Stimulated activated naive B cell treated with anti-CD40 and anti-IgM and Interleukin-4, amounts not matched to agents 10 μg/mL and 1 μg/mL and 100 μg/mL, for 72 hours (primary cell): ENCODE measurements around the gene ODC1.
"Not testable (repeated sequence)": the region's sequence is repeated elsewhere in the genome, so short reads cannot be mapped to it uniquely, and the experiment has no call there.

Source experiments
- ATAC-seq, 2 donors: fragments of 150-1000 bp; cut with Tn5 transposase; replicated peaks; 2 replicates each; pipeline ENCODE4 v1.10.0; 2021; ENCODE audit warnings: moderate library complexity in 1 of 2
- DNase-seq: peaks from one replicate; pipeline ENCODE4 v3.0.0; 2021
- H3K27ac Mint-ChIP-seq: one replicate; pipeline ENCODE4 v1.8.0; 2022; ENCODE audit warnings: mild to moderate bottlenecking, mixed read lengths
- H3K27me3 Mint-ChIP-seq, 2 donors: one replicate each; pipeline ENCODE4 v1.8.0; 2022; ENCODE audit warnings: mixed read lengths in 2 of 2
- H3K36me3 Mint-ChIP-seq, 2 donors: one replicate each; pipeline ENCODE4 v1.8.0; 2022; ENCODE audit warnings: mixed read lengths in 2 of 2, mild to moderate bottlenecking in 1 of 2
- H3K4me1 Mint-ChIP-seq, 2 donors: one replicate each; pipeline ENCODE4 v1.8.0; 2022; ENCODE audit warnings: mixed read lengths in 2 of 2, mild to moderate bottlenecking in 1 of 2
- H3K4me3 Mint-ChIP-seq, 2 donors: one replicate each; pipeline ENCODE4 v1.8.0; 2022; ENCODE audit warnings: mild to moderate bottlenecking in 2 of 2, mixed read lengths in 2 of 2, moderate library complexity in 1 of 2
- H3K9me3 Mint-ChIP-seq, 2 donors: one replicate each; pipeline ENCODE4 v1.8.0; 2022; ENCODE audit warnings: mixed read lengths in 2 of 2, mild to moderate bottlenecking in 1 of 2

The ODC1 gene

GRCh38 chr2:10447895-10448575, at the start of gene ODC1:
Gene ODC1 (minus strand): TSS chr2:10448327. CDS start chr2:10445032, 3,295 bp downstream.
- DNase-seq (peak; percentile 89), ATAC-seq (peak; percentile 79 to 84)
- Mint-ChIP-seq H3K9me3 (no peaks in the 10 kb centered on the region), H3K4me3 (peak within 1 kb of the TSS; percentile 85 to 97), H3K27ac (peak within 1 kb of the TSS; percentile 96), H3K27me3 (no peaks in the 10 kb centered on the region), H3K36me3 (peaks cover 18 to 23% of the 10 kb centered on the region in 2 donors), H3K4me1 (peaks cover 22 to 50% of the 10 kb centered on the region in 2 donors)

- DNase-seq (no peak), ATAC-seq (peak; percentile 10 to 35)
- H3K4me1 Mint-ChIP-seq, result no peaks in the 10 kb centered on the region
- H3K36me3 Mint-ChIP-seq, result no peaks in the 10 kb centered on the region
- H3K27ac Mint-ChIP-seq, result no peak overlapping the region
- H3K9me3 Mint-ChIP-seq, result no peaks in the 10 kb centered on the region
- H3K27me3 Mint-ChIP-seq, result peaks cover 36 to 53% of the 10 kb centered on the region in 2 donors
- H3K4me3 Mint-ChIP-seq, result no peak overlapping the region
Measured at GRCh38 chr2:10497797-10498251, 49.7 kb upstream of the ODC1 start.

GRCh38 chr2:10495988-10496313, 47.8 kb upstream of the ODC1 start:
- DNase-seq, result no peak
- ATAC-seq, result no peak
- Mint-ChIP-seq H3K4me3 (no peak overlapping the region), H3K27me3 (peaks cover 34 to 46% of the 10 kb centered on the region in 2 donors), H3K36me3 (peaks cover 0 to 6% of the 10 kb centered on the region in 2 donors), H3K27ac (no peak overlapping the region), H3K9me3 (peaks cover 0 to 4% of the 10 kb centered on the region in 2 donors), H3K4me1 (no peaks in the 10 kb centered on the region)

DNA sequence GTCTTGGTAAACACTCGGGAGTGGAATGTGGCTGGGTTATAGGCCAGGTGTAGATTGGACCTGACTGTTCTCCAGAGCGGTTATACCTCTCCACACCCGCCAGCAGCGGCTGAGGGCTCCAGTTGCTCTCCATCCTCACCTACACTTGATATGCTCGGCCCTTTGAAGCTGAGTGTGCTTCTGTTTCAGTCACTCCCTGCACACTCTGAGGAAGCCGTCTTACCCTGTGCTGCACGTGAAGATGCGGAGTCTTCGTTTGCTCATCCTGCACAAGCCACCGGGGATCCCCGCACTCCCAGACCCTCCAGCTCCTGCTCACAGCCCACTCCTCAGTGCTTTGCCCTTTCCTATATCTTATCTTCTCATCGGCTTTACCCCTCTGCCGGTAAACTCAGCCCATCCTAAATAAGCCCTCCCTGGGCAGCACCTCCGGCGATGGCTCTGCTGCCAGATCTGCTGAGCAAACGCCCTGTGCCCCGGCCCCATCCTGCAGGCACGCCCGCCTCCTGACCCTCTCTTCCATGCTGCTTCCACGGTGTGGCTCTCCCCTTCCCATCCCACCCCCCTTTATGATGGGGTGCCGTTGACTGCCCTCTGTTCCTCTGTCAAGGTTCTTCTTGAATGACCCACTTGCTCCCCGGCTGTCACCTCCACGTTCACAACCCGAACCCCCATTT, 47.3 kb upstream of the ODC1 start:
- peaks cover 37 to 44% of the 10 kb centered on the region in 2 donors for H3K27me3 Mint-ChIP-seq
- peaks cover 0 to 6% of the 10 kb centered on the region in 2 donors for H3K9me3 Mint-ChIP-seq
- no peak overlapping the region for H3K27ac Mint-ChIP-seq
- H3K36me3 Mint-ChIP-seq, result peaks cover 0 to 8% of the 10 kb centered on the region in 2 donors
- no peak for DNase-seq
- no peaks in the 10 kb centered on the region for H3K4me1 Mint-ChIP-seq
- ATAC-seq, result no peak
- H3K4me3 Mint-ChIP-seq, result no peak overlapping the region

DNA sequence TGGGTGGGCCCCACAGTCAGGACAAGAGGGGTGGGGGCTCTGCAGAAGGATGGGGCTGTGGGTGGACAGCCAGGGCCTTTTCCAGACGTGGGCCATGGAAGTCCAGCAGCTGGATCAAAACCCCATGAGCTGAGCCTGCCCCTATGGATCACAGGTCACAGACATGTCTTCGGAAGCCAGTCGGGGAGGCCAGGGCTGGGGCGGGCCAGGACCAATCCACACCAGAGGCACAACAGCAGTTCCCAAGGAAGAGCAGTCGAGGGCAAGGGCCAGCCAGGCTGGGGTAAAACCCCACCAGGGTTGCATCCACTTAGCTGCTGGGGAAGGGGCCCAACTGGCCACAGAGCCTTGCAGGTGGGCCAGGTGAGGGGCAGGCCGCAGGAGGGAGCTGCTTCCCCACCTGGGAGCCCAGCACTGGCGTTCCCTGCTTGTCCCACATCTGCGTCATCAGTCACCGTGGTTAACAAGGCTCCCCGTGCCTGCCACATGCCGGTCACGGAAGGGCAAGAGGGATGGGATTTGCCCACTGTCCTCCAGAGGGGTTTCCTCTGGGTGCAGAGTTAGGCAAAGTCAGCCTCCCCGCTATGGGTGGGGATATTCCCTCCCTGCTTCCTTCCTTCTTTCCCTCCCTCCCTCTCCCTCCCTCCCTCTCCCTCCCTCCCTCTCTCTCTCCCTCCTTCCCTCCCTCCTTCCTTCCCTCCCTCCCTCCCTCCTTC, 46.4 kb upstream of the ODC1 start:
- peaks cover 42 to 52% of the 10 kb centered on the region in 2 donors for H3K27me3 Mint-ChIP-seq
- peaks cover 0 to 8% of the 10 kb centered on the region in 2 donors for H3K36me3 Mint-ChIP-seq
- DNase-seq, result no peak
- H3K9me3 Mint-ChIP-seq, result peaks cover 0 to 6% of the 10 kb centered on the region in 2 donors
- no peaks in the 10 kb centered on the region for H3K4me1 Mint-ChIP-seq
- H3K27ac Mint-ChIP-seq, result no peak overlapping the region
- ATAC-seq, result no peak
- H3K4me3 Mint-ChIP-seq, result no peak overlapping the region

GRCh38 chr2:10493634-10494281, 45.6 kb upstream of the ODC1 start:
- peak overlapping the region; percentile 14 for H3K27ac Mint-ChIP-seq

DNA sequence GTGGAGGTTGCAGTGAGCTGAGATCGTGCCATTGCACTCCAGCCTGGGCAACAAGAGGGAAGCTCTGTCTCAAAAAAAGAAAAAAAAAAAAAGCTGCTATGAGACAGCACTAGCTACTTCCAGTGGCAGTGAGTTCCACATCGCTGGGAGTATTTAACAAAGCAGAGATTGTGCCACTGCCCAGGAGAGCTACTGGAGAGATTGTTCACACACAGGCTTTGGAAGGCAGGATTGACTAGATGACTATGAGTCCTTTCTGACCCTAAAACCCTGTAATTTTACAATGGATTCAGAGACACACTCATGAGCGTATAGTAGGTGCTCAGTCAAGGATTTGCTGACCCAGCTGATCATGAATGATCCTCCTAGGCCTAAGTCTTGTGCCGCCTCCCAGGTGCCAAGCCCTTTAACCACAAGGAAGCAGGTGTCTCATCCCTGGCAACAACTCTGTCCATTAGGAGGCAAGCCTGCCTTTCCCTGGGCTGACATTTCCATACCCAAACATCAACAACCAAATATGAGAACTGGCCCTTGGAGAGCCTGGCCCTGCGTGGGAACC, 45.0 kb upstream of the ODC1 start:
- DNase-seq, result no peak
- Mint-ChIP-seq H3K27me3 (peaks cover 43 to 56% of the 10 kb centered on the region in 2 donors), H3K9me3 (peaks cover 0 to 6% of the 10 kb centered on the region in 2 donors), H3K4me3 (no peak overlapping the region), H3K4me1 (peaks cover 0 to 5% of the 10 kb centered on the region in 2 donors), H3K27ac (peak overlapping the region; percentile 14), H3K36me3 (peaks cover 0 to 8% of the 10 kb centered on the region in 2 donors)
- peak in 1 of 2 donors; percentile 9 for ATAC-seq

More at GRCh38 chr2:10493634-10494281, 45.6 kb upstream of the ODC1 start:
- Mint-ChIP-seq H3K4me1 (peaks cover 0 to 2% of the 10 kb centered on the region in 2 donors), H3K36me3 (peaks cover 0 to 8% of the 10 kb centered on the region in 2 donors), H3K27me3 (peaks cover 40 to 55% of the 10 kb centered on the region in 2 donors), H3K4me3 (no peak overlapping the region), H3K9me3 (peaks cover 0 to 6% of the 10 kb centered on the region in 2 donors)
- peak; percentile 91 to 94 for ATAC-seq
- peak; percentile 35 for DNase-seq

DNA sequence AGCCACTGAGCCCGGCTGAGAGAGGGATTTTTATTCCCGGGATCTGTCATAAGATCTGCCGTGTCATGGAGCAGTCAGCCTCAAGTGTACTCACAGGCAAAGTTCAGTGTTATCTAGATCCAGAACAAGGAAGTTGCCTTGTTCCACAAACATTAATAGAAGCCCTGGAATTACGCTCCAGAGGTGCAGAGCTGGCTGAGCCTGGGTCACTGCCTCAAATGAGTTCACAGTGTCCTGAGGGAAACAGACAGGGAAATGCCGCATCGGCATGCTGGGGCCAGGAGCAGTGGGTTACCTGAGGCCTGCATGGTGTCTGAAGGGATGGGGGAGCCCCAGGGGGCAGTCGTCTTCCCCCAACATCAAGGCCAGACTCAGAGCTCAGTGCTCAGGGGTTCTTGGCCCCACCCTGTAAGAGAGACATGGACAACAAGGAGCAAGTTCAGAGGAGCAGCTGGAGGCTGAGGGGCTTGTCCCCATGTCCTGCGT, 42.7 kb upstream of the ODC1 start:
- H3K9me3 Mint-ChIP-seq, result peaks cover 0 to 6% of the 10 kb centered on the region in 2 donors
- no peak overlapping the region for H3K27ac Mint-ChIP-seq
- H3K4me3 Mint-ChIP-seq, result no peak overlapping the region
- DNase-seq, result no peak
- peaks cover 0 to 8% of the 10 kb centered on the region in 2 donors for H3K36me3 Mint-ChIP-seq
- ATAC-seq, result no peak
- peaks cover 41 to 55% of the 10 kb centered on the region in 2 donors for H3K27me3 Mint-ChIP-seq
- peaks cover 0 to 5% of the 10 kb centered on the region in 2 donors for H3K4me1 Mint-ChIP-seq

GRCh38 chr2:10489842-10490555, 41.9 kb upstream of the ODC1 start:
- DNase-seq (no peak), ATAC-seq (no peak)
- H3K27me3 Mint-ChIP-seq, result peaks cover 34 to 47% of the 10 kb centered on the region in 2 donors
- H3K4me1 Mint-ChIP-seq, result peaks cover 0 to 5% of the 10 kb centered on the region in 2 donors
- H3K27ac Mint-ChIP-seq, result no peak overlapping the region
- H3K4me3 Mint-ChIP-seq, result no peak overlapping the region
- H3K36me3 Mint-ChIP-seq, result peaks cover 0 to 8% of the 10 kb centered on the region in 2 donors
- peaks cover 0 to 6% of the 10 kb centered on the region in 2 donors for H3K9me3 Mint-ChIP-seq

- H3K27me3 Mint-ChIP-seq, result peaks cover 32 to 43% of the 10 kb centered on the region in 2 donors
- H3K9me3 Mint-ChIP-seq, ATAC-seq, DNase-seq, H3K4me1 Mint-ChIP-seq, H3K4me3 Mint-ChIP-seq, H3K27ac Mint-ChIP-seq, H3K36me3 Mint-ChIP-seq: not testable (repeated sequence)
Measured at GRCh38 chr2:10488142-10488541, 40.0 kb upstream of the ODC1 start.

DNA sequence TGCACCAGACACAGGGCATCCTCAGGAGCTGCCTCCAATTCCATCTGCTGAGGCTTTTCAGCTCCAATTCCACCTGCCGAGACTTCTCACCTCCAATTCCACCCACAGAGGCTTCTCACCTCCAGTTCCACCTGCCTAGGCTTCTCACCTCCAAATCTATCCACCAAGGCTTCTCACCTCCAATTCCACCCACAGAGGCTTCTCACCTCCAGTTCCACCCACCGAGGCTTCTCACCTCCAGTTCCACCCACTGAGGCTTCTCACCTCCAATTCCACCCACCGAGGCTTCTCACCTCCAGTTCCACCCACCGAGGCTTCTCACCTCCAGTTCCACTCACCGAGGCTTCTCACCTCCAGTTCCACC, 39.6 kb upstream of the ODC1 start:
- H3K36me3 Mint-ChIP-seq, H3K4me3 Mint-ChIP-seq, H3K27ac Mint-ChIP-seq, ATAC-seq, DNase-seq, H3K9me3 Mint-ChIP-seq, H3K4me1 Mint-ChIP-seq: not testable (repeated sequence)
- peaks cover 32 to 45% of the 10 kb centered on the region in 2 donors for H3K27me3 Mint-ChIP-seq

DNA sequence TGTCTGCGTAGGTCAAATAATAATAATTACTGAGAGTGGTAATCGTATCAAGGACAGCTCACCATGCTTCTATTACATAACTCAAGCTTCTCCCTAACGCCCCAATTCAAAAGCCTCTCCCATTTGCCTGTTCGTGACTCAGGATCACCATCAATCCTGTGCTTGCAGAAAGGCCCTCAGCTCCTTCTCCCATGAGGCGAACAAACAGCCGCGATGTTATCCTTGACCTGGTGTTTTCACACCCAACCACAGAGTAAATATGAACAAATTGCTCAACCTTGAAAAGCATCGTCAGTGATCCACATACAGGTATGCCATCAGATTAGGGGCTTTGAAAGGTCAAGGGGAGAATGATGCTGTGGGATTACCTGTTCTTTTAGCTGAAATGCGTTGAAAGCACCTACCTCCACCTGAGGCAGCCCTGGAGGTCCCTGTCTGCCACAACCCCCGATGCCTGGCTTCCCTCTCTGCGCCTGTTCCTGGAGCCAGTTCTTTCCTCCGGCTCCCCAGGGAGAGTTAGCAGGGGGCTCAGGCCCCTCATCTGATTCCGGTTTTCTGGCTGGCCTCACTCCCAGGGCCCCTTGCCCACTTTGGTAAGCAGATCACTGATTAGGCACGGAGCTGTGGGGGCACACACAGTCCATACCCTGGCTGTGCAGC, 39.1 kb upstream of the ODC1 start:
- peak overlapping the region; percentile 28 for H3K27ac Mint-ChIP-seq
- H3K27me3 Mint-ChIP-seq, result peaks cover 32 to 47% of the 10 kb centered on the region in 2 donors
- DNase-seq, result no peak
- no peak for ATAC-seq
- H3K36me3 Mint-ChIP-seq, result peaks cover 0 to 8% of the 10 kb centered on the region in 2 donors
- H3K9me3 Mint-ChIP-seq, result peaks cover 0 to 6% of the 10 kb centered on the region in 2 donors
- peaks cover 0 to 5% of the 10 kb centered on the region in 2 donors for H3K4me1 Mint-ChIP-seq
- no peak overlapping the region for H3K4me3 Mint-ChIP-seq
